Endothelial cell of umbilical vein (primary cell): ENCODE data around the gene CUL2. TPM values are rescaled to one million over a fixed set of nuclear protein-coding genes. Genes with fewer than 3 reads are reported as not detected.

Experiments used
- BruUV-seq: library from RNA; stranded (reverse); fragments of 400-500 nt; replicated peaks from 2 replicates; lab custom pipeline; 2021; lab: Mats Ljungman, UMichigan
- CTCF ChIA-PET: fragments of 300-600, 350-600 bp; sonication (Branson Sonifier 250); formaldehyde crosslinking; loops from one replicate; lab custom pipeline; 2021; ENCODE audit warnings: antibody characterized with exemption, inconsistent platforms; lab: Charles Lee
- POLR2A ChIA-PET: fragments of 300-600, 350-600 bp; sonication (Branson Sonifier 250); formaldehyde crosslinking; loops from one replicate; lab custom pipeline; 2021; ENCODE audit warnings: antibody characterized with exemption, inconsistent platforms; lab: Charles Lee
- DNase-seq: peaks from one replicate; pipeline ENCODE4 v3.0.0-alpha.2; 2011; ENCODE audit warnings: low read depth, low spot score
- FAIRE-seq: peaks from 2 replicates; lab custom pipeline; 2011; peaks lifted over from hg19 to GRCh38; lab: Jason Lieb, UNC
- H2AFZ ChIP-seq: 2 replicates; pipeline ENCODE4 v1.6.0; 2012; ENCODE audit warnings: low read depth, low read length, control low read depth, inconsistent platforms
- H3K27ac ChIP-seq: 2 replicates; pipeline ENCODE4 v1.5.1; 2011; ENCODE audit warnings: low read depth, mild to moderate bottlenecking, control low read depth, low read length, moderate library complexity; ENCODE audit not compliant: insufficient read depth
- H3K27me3 ChIP-seq, 2 experiments: 2 replicates each; pipeline versions ENCODE4 v1.6.0 to v1.6.1; 2011; ENCODE audit warnings: low read length in 2 of 2, mixed read lengths in 1 of 2; ENCODE audit not compliant: control insufficient read depth in 2 of 2, insufficient read depth in 2 of 2
- H3K36me3 ChIP-seq, 2 experiments: 2 replicates in 1 of 2; 3 replicates in 1 of 2; pipeline ENCODE4 v1.5.1; 2011; ENCODE audit warnings: low read length in 2 of 2, mild to moderate bottlenecking in 1 of 2, moderate library complexity in 1 of 2; ENCODE audit not compliant: control insufficient read depth in 2 of 2, insufficient read depth in 2 of 2; ENCODE audit errors: extremely low read depth in 1 of 2
- H3K4me1 ChIP-seq: 3 replicates; pipeline ENCODE4 v1.5.1; 2011; ENCODE audit warnings: mild to moderate bottlenecking, low read length; ENCODE audit not compliant: control insufficient read depth, insufficient read depth; ENCODE audit errors: extremely low read depth
- H3K4me2 ChIP-seq: 2 replicates; pipeline ENCODE4 v1.6.1; 2011; ENCODE audit warnings: low read length, control low read depth, mixed read lengths; ENCODE audit not compliant: insufficient read depth
- H3K4me3 ChIP-seq, 3 experiments: fragments of 200-600 bp in 1 of 3; sonication (generic), shearing (Covaris generic) in 1 of 3; replicated peaks in 1 of 3; 2 replicates each; pipeline ENCODE4 v1.5.1; 2011 to 2016; ENCODE audit warnings: control low read depth in 3 of 3, low read length in 3 of 3, mild to moderate bottlenecking in 2 of 3, inconsistent platforms in 1 of 3, low read depth in 1 of 3, moderate library complexity in 1 of 3; ENCODE audit not compliant: insufficient read depth in 1 of 3
- H3K79me2 ChIP-seq: 2 replicates; pipeline ENCODE4 v1.6.0; 2012; ENCODE audit warnings: low read length, inconsistent platforms; ENCODE audit not compliant: control insufficient read depth, insufficient read depth
- H3K9ac ChIP-seq: replicated peaks from 2 replicates; pipeline ENCODE3; 2011; ENCODE audit warnings: low read length, control low read depth; ENCODE audit not compliant: insufficient read depth; ENCODE audit errors: extremely low read depth
- H3K9me1 ChIP-seq: replicated peaks from 3 replicates; pipeline ENCODE4 v1.6.0; 2011; ENCODE audit warnings: mild to moderate bottlenecking, low read length; ENCODE audit not compliant: control insufficient read depth, insufficient read depth; ENCODE audit errors: extremely low read depth
- H3K9me3 ChIP-seq: replicated peaks from 2 replicates; pipeline ENCODE4 v1.5.1; 2012; ENCODE audit warnings: low read length, inconsistent platforms; ENCODE audit not compliant: control insufficient read depth, insufficient read depth
- H4K20me1 ChIP-seq: replicated peaks from 2 replicates; pipeline ENCODE3; 2011; ENCODE audit warnings: mild to moderate bottlenecking, low read length; ENCODE audit not compliant: control insufficient read depth, insufficient read depth; ENCODE audit errors: extremely low read depth
- CTCF ChIP-seq, 2 donors: IDR thresholded peaks; 1 replicate in 1 of 2; 2 replicates in 1 of 2; pipeline ENCODE4 v1.5.1; 2011; ENCODE audit warnings: low read length in 2 of 2, mild to moderate bottlenecking in 2 of 2, moderate library complexity in 2 of 2, control low read depth in 1 of 2, inconsistent platforms in 1 of 2, low read depth in 1 of 2; ENCODE audit not compliant: insufficient read depth in 1 of 2; ENCODE audit errors: extremely low read depth in 1 of 2
- EZH2 ChIP-seq: IDR thresholded peaks from 2 replicates; pipeline ENCODE4 v1.6.1; 2012; ENCODE audit warnings: borderline replicate concordance, low read depth, mild to moderate bottlenecking, moderate library complexity, low read length, inconsistent platforms; ENCODE audit not compliant: severe bottlenecking
- GATA2 ChIP-seq: IDR thresholded peaks from 2 replicates; pipeline ENCODE4 v1.7.0; 2011; ENCODE audit warnings: low read depth, mild to moderate bottlenecking, moderate library complexity, mixed read lengths, low read length; ENCODE audit not compliant: insufficient read length, insufficient read depth
- JUN ChIP-seq: IDR thresholded peaks from 2 replicates; pipeline ENCODE4 v1.6.1; 2011; ENCODE audit warnings: borderline replicate concordance, low read depth; ENCODE audit not compliant: insufficient read length, insufficient read depth
- MYC ChIP-seq: IDR thresholded peaks from one replicate; pipeline ENCODE4 v1.6.1; 2011; ENCODE audit warnings: mild to moderate bottlenecking, low read depth, low read length
- POLR2A ChIP-seq: IDR thresholded peaks from 2 replicates; pipeline ENCODE4 v1.6.1; 2012; ENCODE audit warnings: low read depth, mild to moderate bottlenecking, control low read depth, low read length
- POLR2AphosphoS5 ChIP-seq: IDR thresholded peaks from 2 replicates; pipeline ENCODE4 v1.6.1; 2012; ENCODE audit warnings: low read depth, mild to moderate bottlenecking, control low read depth, low read length, moderate library complexity; ENCODE audit not compliant: insufficient read depth
- dilution Hi-C: fragments of 300-500 bp; cut with MboI; formaldehyde crosslinking; loops from one replicate; pipeline ENCODE4 v1.15.0; 2019; ENCODE audit warnings: low sequenced_read_pairs; ENCODE audit not compliant: extremely low pct_ligation_motif_present
- intact Hi-C: fragments of 100-400 bp; cut with micrococcal nuclease; formaldehyde crosslinking; loops from one replicate; pipeline ENCODE4 v1.10.0; 2022
- polyA plus RNA-seq, 4 experiments: library from polyadenylated mRNA; depleted of rRNA in 3 of 4; stranded (reverse) in 3 of 4; unstranded in 1 of 4; fragments of >200 nt; gene quantifications; 2 replicates each; pipeline versions ENCODE4 v1.2.1 to v1.2.3, GENCODE V29; 2011 to 2012; ENCODE audit warnings: missing spikeins in 1 of 4
- total RNA-seq: library from RNA; stranded (reverse); gene quantifications from 2 replicates; pipeline ENCODE4 v1.2.3, GENCODE V29; 2021
- TF ChIP-seq, protein P1 (sequence below): IDR thresholded peaks from 2 replicates; pipeline ENCODE4 v1.6.1; 2011; ENCODE audit not compliant: insufficient read depth, insufficient read length

The CUL2 gene
- total and polyA plus RNA-seq, 2 donors (not counting 3 experiments of a cell fraction or from before 2014, with no cell fraction given) = 11.6 to 45.3 TPM

GRCh38 chr10:35126530-35127288, 36.6 kb upstream of the CUL2 start, which contains the start of gene CREM:
TSS of gene CREM (plus strand) at chr10:35126846. CDS start at chr10:35137836, 10,990 bp downstream.
- no peaks in the 10 kb centered on the region for H4K20me1 ChIP-seq
- H3K9me1 ChIP-seq = no peaks in the 10 kb centered on the region
- H3K9ac ChIP-seq = peak within 1 kb of the TSS; percentile 100
- ChIA-PET CTCF (interaction anchor here (0.6 to 6.2 kb wide), 20 partner anchors 9 to 1653 kb away, joined by 3 to 141 read pairs (median 4); no protein-coding TSS in a partner anchor), POLR2A (interaction anchor here (0.6 to 3.3 kb wide), 5 partner anchors 23 to 293 kb away, joined by 3 to 32 read pairs (median 5); no protein-coding TSS in a partner anchor)
- H3K79me2 ChIP-seq = peaks cover 18% of the 10 kb centered on the region
- intact Hi-C loops (loop anchor here (1.0 to 10.0 kb wide), 10 partner anchors 36 to 1046 kb away; partner anchors contain the start of genes CCNY and CUL2), dilution Hi-C loops (no loop called here)
- peak within 1 kb of the TSS; percentile 98 for H3K27ac ChIP-seq
- DNase-seq (peak; percentile 97), FAIRE-seq (peak; percentile 85)
- BruUV-seq = no TSS peak
- no peaks in the 10 kb centered on the region for H3K36me3 ChIP-seq
- H3K4me1 ChIP-seq = peaks cover 20% of the 10 kb centered on the region
- H3K4me3 ChIP-seq = peak within 1 kb of the TSS; percentile 65 to 85 (median 83)
- H3K9me3 ChIP-seq = no peaks in the 10 kb centered on the region
- H3K4me2 ChIP-seq = peak within 1 kb of the TSS; percentile 87
- TF ChIP-seq JUN (no peak), POLR2AphosphoS5 (peak; percentile 98), CTCF (IDR thresholded peaks at IDR 0.05; ENCODE audit: extremely low read depth in 1 of 2, insufficient read depth in 1 of 2, low read depth in 1 of 2, low read length in 2 of 2) (peak; percentile 42 to 86), EZH2 (no peak), MYC (no peak), GATA2 (no peak), POLR2A (peak; percentile 92)
- TF ChIP-seq, protein P1, sequence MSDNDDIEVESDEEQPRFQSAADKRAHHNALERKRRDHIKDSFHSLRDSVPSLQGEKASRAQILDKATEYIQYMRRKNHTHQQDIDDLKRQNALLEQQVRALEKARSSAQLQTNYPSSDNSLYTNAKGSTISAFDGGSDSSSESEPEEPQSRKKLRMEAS = peak; percentile 10
- no peaks in the 10 kb centered on the region for H3K27me3 ChIP-seq
- H2AFZ ChIP-seq = peak within 1 kb of the TSS; percentile 94
